Smooth muscle cell of the brain vasculature (primary cell): ENCODE measurements around the gene TOLLIP.
"Not testable (repeated sequence)": the region's sequence is repeated elsewhere in the genome, so short reads cannot be mapped to it uniquely, and the experiment has no call there.

ENCODE experiments used
- DNase-seq: peaks from one replicate; pipeline ENCODE4 v3.0.0-alpha.2; 2012; ENCODE audit warnings: low read depth, low spot score

Gene TOLLIP

GRCh38 chr11:1246301-1246700 is 63.1 kb downstream of the TOLLIP start:
- DNase-seq: not testable (repeated sequence)

GRCh38 chr11:1245717-1246116 is 63.7 kb downstream of the TOLLIP start:
- DNase-seq: not testable (repeated sequence)

- not testable (repeated sequence) for DNase-seq
These were observed 64.9 kb downstream of the TOLLIP start for GRCh38 chr11:1244557-1244956.

GRCh38 chr11:1243521-1243920 is 65.9 kb downstream of the TOLLIP start:
- not testable (repeated sequence) for DNase-seq

- not testable (repeated sequence) for DNase-seq
These were observed 66.7 kb downstream of the TOLLIP start for GRCh38 chr11:1242751-1243150.

- no peak for DNase-seq
These were observed 67.1 kb downstream of the TOLLIP start for GRCh38 chr11:1242289-1242688.

GRCh38 chr11:1241706-1242105 is 67.7 kb downstream of the TOLLIP start:
- DNase-seq: no peak

GRCh38 chr11:1240771-1241170 is 68.7 kb downstream of the TOLLIP start:
- DNase-seq: no peak

- no peak for DNase-seq
These were observed 69.7 kb downstream of the TOLLIP start for GRCh38 chr11:1239596-1240205.

GRCh38 chr11:1238767-1239595 is 70.5 kb downstream of the TOLLIP start:
- no peak for DNase-seq

GRCh38 chr11:1237851-1238250 is 71.6 kb downstream of the TOLLIP start:
- DNase-seq: no peak

GRCh38 chr11:1237128-1237580 is 72.3 kb downstream of the TOLLIP start:
- no peak for DNase-seq

- no peak for DNase-seq
These were observed 72.9 kb downstream of the TOLLIP start for GRCh38 chr11:1236316-1237127.

- no peak for DNase-seq
These were observed 73.5 kb downstream of the TOLLIP start for GRCh38 chr11:1235901-1236315.

- no peak for DNase-seq
These were observed 74.0 kb downstream of the TOLLIP start for GRCh38 chr11:1235306-1235900.

GRCh38 chr11:1234771-1235305 is 74.6 kb downstream of the TOLLIP start:
- DNase-seq: no peak

GRCh38 chr11:1234054-1234720 is 75.2 kb downstream of the TOLLIP start:
- DNase-seq: no peak

- no peak for DNase-seq
These were observed 75.9 kb downstream of the TOLLIP start for GRCh38 chr11:1233351-1234053.

GRCh38 chr11:1232883-1233321 is 76.5 kb downstream of the TOLLIP start:
- no peak for DNase-seq
